ENCODE results near the gene SULT2A1.
A peak's percentile ranks its signal among the peaks of the same experiment; 100 is the strongest.
"Not testable (repeated sequence)": the region's sequence is repeated elsewhere in the genome, so short reads cannot be mapped to it uniquely, and the experiment has no call there.

The SULT2A1 gene

DNA sequence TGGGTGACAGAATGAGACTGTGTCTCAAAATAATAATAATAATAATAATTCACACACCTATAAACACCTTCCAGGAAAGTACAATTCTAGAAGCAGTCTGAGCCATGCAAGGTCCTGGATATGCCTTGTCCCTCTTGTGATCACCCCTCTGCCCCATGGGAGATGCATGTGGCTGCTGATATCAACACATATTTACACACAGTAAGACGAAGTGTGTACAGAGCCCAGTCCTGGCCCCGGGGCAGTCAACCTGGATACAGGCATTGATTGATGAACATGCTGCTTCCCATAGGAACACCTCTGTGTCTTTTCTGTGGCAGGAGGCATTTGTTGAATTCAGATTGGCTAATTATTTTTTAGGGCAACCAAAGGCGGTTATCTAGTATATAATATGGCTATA lies 3.2 kb downstream of the SULT2A1 start:
- no peak overlapping the region for H3K4me3 ChIP-seq (ENCODE audit: control insufficient read depth, low read depth, low read length)
- no peak for DNase-seq (ENCODE audit: low read depth)
- TF ChIP-seq, protein P1, sequence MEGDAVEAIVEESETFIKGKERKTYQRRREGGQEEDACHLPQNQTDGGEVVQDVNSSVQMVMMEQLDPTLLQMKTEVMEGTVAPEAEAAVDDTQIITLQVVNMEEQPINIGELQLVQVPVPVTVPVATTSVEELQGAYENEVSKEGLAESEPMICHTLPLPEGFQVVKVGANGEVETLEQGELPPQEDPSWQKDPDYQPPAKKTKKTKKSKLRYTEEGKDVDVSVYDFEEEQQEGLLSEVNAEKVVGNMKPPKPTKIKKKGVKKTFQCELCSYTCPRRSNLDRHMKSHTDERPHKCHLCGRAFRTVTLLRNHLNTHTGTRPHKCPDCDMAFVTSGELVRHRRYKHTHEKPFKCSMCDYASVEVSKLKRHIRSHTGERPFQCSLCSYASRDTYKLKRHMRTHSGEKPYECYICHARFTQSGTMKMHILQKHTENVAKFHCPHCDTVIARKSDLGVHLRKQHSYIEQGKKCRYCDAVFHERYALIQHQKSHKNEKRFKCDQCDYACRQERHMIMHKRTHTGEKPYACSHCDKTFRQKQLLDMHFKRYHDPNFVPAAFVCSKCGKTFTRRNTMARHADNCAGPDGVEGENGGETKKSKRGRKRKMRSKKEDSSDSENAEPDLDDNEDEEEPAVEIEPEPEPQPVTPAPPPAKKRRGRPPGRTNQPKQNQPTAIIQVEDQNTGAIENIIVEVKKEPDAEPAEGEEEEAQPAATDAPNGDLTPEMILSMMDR (IDR thresholded peaks at IDR 0.05; ENCODE audit: control insufficient read depth, insufficient read depth, low read depth, low read length, missing control alignments), result no peak

DNA sequence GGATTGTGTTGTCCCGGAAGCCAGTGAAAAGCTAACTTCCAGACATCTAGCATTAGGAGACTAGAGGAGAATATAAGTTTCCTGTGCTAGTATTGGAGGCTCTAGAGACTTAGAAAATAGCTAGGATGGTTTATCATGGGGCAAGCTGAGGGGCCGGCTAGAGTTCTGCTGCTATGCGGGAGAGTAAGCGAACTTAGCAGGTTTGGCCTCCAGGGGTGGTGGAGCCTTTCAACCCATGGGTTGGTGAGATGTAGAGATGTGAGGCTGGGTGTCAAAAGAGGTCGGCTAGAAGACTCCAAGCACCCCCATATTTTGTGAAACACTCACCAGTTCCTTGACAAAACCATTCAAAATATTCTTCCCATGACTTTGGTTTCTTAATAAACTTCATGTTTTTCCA lies 4.4 kb downstream of the SULT2A1 start:
- TF ChIP-seq, protein P1 (IDR thresholded peaks at IDR 0.05; ENCODE audit: control insufficient read depth, insufficient read depth, low read depth, low read length, missing control alignments), result no peak

DNA sequence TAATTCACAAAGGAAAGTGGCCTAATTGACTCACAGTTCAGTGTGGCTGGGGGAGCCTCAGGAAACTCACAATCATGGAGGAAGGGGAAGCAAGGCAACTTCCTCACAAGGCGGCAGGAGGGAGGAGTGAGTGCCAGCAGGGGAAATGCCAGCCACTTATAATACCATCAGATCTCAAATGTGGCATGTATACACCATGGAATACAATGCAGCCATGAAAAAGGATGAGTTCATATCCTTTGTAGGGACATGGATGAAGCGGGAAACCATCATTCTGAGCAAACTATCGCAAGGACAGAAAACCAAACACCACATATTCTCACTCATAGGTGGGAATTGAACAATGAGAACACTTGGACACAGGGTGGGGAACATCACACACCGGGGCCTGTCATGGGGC lies 6.7 kb downstream of the SULT2A1 start:
- not testable (repeated sequence) for H3K4me3 ChIP-seq (ENCODE audit: control insufficient read depth, low read depth, low read length); DNase-seq (ENCODE audit: low read depth)

More for the DNA sequence above, 4.4 kb downstream of the SULT2A1 start:
- no peak for DNase-seq (ENCODE audit: low read depth)
- no peak overlapping the region for H3K4me3 ChIP-seq (ENCODE audit: control insufficient read depth, low read depth, low read length)

DNA sequence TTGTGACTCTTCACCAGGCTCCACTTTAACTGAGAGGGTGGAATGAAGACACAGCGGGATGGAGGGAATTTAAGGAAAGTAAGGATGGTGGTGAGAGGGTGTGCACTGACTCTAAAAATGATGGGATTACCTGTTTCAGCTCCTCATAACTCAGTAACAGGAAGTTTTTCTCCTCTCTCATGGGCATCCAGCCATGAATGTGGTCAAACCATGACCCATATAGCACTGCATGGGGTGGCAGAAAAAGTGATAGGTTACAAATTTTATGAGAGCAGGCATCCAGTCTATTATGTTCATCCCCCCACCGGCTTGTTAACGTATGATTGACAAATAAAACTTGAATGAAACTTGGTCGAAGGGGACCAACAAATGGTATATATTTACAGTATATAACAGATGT lies 7.2 kb downstream of the SULT2A1 start:
- no peak for DNase-seq (ENCODE audit: low read depth)
- no peak overlapping the region for H3K4me3 ChIP-seq (ENCODE audit: control insufficient read depth, low read depth, low read length)
- TF ChIP-seq, protein P1 (IDR thresholded peaks at IDR 0.05; ENCODE audit: control insufficient read depth, insufficient read depth, low read depth, low read length, missing control alignments), result no peak

DNA sequence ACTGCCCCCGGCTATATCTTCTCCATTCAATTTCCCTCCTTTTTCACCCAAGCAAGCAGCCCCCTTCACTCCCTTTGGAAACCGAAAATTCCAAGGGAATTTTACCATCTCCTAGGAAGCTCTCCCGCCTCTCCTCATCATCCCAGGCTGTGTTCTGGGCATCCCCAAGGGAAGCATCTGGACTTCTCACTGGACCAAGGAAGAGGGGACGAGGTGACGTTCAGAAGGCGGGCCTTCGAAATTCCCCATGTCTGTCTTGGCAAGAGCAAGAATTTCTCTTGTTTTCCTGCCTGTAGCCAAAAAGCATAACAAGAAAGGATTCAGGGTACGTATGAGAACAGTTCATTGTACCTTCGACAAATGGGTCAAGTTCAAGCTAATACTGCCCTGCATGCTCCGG lies 20.9 kb downstream of the SULT2A1 start:
- TF ChIP-seq, protein P1 (IDR thresholded peaks at IDR 0.05; ENCODE audit: control insufficient read depth, insufficient read depth, low read depth, low read length, missing control alignments), result no peak
- H3K4me3 ChIP-seq (ENCODE audit: control insufficient read depth, low read depth, low read length), result no peak overlapping the region
- DNase-seq (ENCODE audit: low read depth), result no peak

DNA sequence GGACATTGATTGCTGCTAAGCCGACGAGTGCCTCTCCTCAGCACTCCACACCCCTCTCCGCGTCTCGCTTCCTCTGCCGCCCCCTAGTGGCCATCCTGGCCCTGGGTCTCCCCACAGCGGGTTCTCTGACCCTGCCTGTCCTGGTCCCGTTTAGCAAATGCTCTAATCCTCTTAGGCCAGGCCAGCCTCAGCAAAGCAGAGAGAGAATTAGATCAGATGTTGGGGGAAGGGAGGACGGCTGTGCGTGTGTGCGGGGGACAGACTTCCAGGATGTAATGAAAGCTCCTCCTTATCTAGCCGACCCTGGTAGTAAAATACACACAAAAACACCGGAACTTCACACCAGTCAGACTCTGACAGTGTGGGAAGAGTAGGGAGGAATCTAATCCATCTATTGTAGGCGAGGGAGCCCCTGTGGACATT lies 22.6 kb downstream of the SULT2A1 start:
- TF ChIP-seq, protein P1 (IDR thresholded peaks at IDR 0.05; ENCODE audit: control insufficient read depth, insufficient read depth, low read depth, low read length, missing control alignments), result peak; percentile 97
- no peak overlapping the region for H3K4me3 ChIP-seq (ENCODE audit: control insufficient read depth, low read depth, low read length)
- no peak for DNase-seq (ENCODE audit: low read depth)

DNA sequence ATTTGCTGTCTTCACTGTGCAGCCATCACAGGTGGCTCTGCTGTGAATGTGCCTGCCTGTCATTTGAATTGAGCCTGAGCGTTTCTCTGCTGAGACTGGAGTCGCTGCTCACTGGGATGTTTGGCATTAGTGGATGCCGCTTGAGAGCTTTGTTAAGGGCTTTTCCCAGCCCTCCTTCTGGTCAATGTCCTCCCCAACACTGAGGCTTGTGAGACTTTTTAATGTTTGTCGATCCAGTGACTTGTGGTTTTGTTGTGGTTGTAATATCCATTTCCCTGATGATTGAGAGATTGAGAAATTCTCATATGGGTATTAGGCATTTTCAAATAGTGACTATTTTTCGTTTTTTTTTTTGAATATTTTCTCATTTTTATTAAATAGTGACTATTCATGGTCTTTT lies 24.5 kb downstream of the SULT2A1 start:
- TF ChIP-seq, protein P1 (IDR thresholded peaks at IDR 0.05; ENCODE audit: control insufficient read depth, insufficient read depth, low read depth, low read length, missing control alignments), result no peak
- DNase-seq (ENCODE audit: low read depth), result no peak

More for the DNA sequence above, 24.5 kb downstream of the SULT2A1 start:
- H3K4me3 ChIP-seq (ENCODE audit: control insufficient read depth, low read depth, low read length), result no peak overlapping the region
